Measurements from ENCODE around the gene NDC1. TPM values are rescaled to one million over a fixed set of nuclear protein-coding genes. Genes with fewer than 3 reads are reported as not detected.

Gene NDC1, protein sequence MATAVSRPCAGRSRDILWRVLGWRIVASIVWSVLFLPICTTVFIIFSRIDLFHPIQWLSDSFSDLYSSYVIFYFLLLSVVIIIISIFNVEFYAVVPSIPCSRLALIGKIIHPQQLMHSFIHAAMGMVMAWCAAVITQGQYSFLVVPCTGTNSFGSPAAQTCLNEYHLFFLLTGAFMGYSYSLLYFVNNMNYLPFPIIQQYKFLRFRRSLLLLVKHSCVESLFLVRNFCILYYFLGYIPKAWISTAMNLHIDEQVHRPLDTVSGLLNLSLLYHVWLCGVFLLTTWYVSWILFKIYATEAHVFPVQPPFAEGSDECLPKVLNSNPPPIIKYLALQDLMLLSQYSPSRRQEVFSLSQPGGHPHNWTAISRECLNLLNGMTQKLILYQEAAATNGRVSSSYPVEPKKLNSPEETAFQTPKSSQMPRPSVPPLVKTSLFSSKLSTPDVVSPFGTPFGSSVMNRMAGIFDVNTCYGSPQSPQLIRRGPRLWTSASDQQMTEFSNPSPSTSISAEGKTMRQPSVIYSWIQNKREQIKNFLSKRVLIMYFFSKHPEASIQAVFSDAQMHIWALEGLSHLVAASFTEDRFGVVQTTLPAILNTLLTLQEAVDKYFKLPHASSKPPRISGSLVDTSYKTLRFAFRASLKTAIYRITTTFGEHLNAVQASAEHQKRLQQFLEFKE
- 8.4 and 8.8 TPM in 2 replicates for total RNA-seq

DNA sequence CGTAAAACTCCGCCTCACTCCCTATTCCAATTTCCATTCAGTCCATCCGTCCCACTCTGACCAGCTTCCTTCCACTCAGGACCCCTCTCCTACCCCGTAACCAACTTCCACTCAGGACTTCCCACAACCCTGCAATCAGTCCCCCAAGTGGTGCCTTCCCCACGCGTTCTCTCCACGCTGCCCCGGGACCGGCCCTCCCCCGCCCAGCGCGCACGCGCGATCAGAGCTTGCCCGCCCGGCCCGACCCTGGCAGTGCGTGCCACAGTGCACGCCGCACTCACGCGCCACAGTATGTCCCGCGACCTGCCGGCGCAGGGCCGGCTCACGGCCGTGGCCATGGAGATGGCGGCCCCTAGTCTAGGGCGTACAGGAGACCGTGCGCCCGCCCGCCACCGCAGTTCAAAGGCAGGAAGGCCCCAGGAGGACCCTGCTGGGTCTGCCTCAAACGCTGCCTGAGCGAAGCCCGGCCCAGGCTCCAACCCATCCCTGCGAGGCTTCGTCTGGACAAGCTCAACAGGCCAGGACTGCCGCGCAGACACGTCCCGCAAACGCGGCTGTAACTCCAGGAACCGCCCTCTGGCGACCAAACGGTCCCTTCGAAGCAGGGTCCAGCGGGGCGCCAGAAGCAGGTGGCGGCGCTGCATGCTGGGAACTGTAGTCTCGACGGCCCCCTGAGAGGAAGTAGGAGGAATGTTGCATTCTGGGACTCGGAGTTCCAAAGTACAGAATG lies at the start of gene NDC1:
Gene NDC1 (minus strand): TSS at position 373 of the 730 bp plus-strand sequence. CDS start 35 bp downstream, at position 338.

DNA sequence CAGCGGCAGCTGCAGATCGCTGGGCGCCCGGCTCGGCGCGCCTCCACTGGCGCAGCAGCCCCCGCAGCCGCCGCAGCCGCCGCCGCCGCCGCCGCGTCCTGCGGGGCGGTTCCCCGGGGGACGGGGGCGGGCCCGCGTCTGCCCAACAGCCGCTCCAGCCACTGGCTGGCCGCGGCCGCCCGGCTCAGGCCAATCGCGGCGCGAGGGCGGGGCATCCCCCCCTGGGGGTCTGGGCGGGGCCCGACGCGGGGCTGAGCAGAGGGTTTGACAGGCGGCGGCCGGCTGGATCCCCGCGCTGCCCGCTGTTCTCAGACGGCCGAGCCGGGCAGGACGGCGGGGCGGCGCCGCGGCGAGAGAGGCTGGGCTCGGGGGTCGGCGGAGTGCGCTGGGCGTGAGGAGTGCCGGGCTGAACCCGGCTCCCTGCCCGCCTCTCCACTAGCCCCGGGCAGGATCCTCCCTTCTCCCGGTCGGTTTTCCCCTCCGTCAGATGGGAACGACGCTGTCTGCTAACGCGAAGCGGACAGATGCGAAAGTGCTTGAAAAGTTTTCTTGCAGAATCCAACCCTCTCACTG lies 98.9 kb downstream of the NDC1 start, which contains the start of gene GLIS1:
Gene GLIS1 (minus strand): TSS at position 56 of the 573 bp plus-strand sequence. CDS start 1,100 bp downstream, outside the sequence.

Other genes starting within 250 kb of the NDC1 start
- gene GLIS1, start 99.1 kb downstream of the NDC1 start, total RNA-seq = 0.18 and 0.28 TPM in 2 replicates
- gene YIPF1, start 51.5 kb upstream of the NDC1 start, total RNA-seq = 28.7 and 32.4 TPM in 2 replicates
- gene DIO1, start 55.9 kb upstream of the NDC1 start, total RNA-seq = not detected in 2 replicates
- 16.5 and 23.8 TPM in 2 replicates for gene IFT25, start 107.4 kb upstream of the NDC1 start, total RNA-seq
- 23.9 and 25.9 TPM in 2 replicates for gene LRRC42, start 108.1 kb upstream of the NDC1 start, total RNA-seq
- gene LDLRAD1, start 179.9 kb upstream of the NDC1 start, total RNA-seq = not detected in 2 replicates
- 373 and 516 TPM in 2 replicates for gene TMEM59, start 214.9 kb upstream of the NDC1 start, total RNA-seq
- 2.6 and 3.0 TPM in 2 replicates for gene TCEANC2, start 215.3 kb upstream of the NDC1 start, total RNA-seq

Data from smooth muscle cell of bladder (primary cell).